HepG2 (cell line): ENCODE data around the gene RAPGEFL1. TPM values are rescaled to one million over a fixed set of nuclear protein-coding genes. Genes with fewer than 3 reads are reported as not detected.

Experiments used
- FOXA3 ChIP-seq: IDR thresholded peaks from 2 replicates; pipeline ENCODE4 v1.6.1; 2016; ENCODE audit warnings: missing genetic modification reagents, missing compliant biosample characterization
- HDAC1 ChIP-seq: sonication (generic); formaldehyde crosslinking; IDR thresholded peaks from 2 replicates; pipeline ENCODE4 v1.5.1; 2020; ENCODE audit warnings: mild to moderate bottlenecking, missing genetic modification reagents
- KDM4B ChIP-seq: sonication (generic); formaldehyde crosslinking; IDR thresholded peaks from 2 replicates; pipeline ENCODE4 v1.4.0; 2020; ENCODE audit warnings: missing genetic modification reagents
- KLF15 ChIP-seq: sonication (generic); formaldehyde crosslinking; IDR thresholded peaks from 2 replicates; pipeline ENCODE4 v1.8.1; 2023; ENCODE audit warnings: borderline replicate concordance, mild to moderate bottlenecking, inconsistent platforms, missing genetic modification reagents, mixed read lengths
- MAF1 ChIP-seq: sonication (generic); formaldehyde crosslinking; IDR thresholded peaks from 2 replicates; pipeline ENCODE4 v1.5.0; 2020; ENCODE audit warnings: missing genetic modification reagents, borderline replicate concordance
- MIER2 ChIP-seq: IDR thresholded peaks from 2 replicates; pipeline ENCODE4 v1.6.1; 2016; ENCODE audit warnings: missing biosample characterization, missing genetic modification reagents
- NPAS2 ChIP-seq: sonication (generic); formaldehyde crosslinking; IDR thresholded peaks from 2 replicates; pipeline ENCODE4 v1.8.0; 2022; ENCODE audit warnings: mild to moderate bottlenecking, missing genetic modification reagents, borderline replicate concordance
- RORA ChIP-seq: sonication (generic); formaldehyde crosslinking; IDR thresholded peaks from 2 replicates; pipeline ENCODE4 v1.5.0; 2020; ENCODE audit warnings: mild to moderate bottlenecking, missing genetic modification reagents, moderate library complexity
- SCMH1 ChIP-seq: sonication (generic); formaldehyde crosslinking; IDR thresholded peaks from 2 replicates; pipeline ENCODE4 v1.9.0; 2021; ENCODE audit warnings: missing genetic modification reagents, mild to moderate bottlenecking, borderline replicate concordance
- SSRP1 ChIP-seq: IDR thresholded peaks from 2 replicates; pipeline ENCODE4 v1.6.1; 2016; ENCODE audit warnings: control low read depth
- TGIF2 ChIP-seq: IDR thresholded peaks from 2 replicates; pipeline ENCODE4 v1.6.1; 2016; ENCODE audit warnings: control low read depth, missing compliant biosample characterization
- XRCC5 ChIP-seq: fragments of 200-400 bp; formaldehyde crosslinking; optimal IDR thresholded peaks from 2 replicates; pipeline ENCODE3; 2017; ENCODE audit warnings: mild to moderate bottlenecking, low read length
- ZBTB1 ChIP-seq: sonication (generic); formaldehyde crosslinking; IDR thresholded peaks from 2 replicates; pipeline ENCODE4 v1.4.0; 2020; ENCODE audit warnings: missing genetic modification reagents, borderline replicate concordance
- ZBTB7B ChIP-seq: sonication (generic); formaldehyde crosslinking; IDR thresholded peaks from 2 replicates; pipeline ENCODE4 v1.4.0; 2020; ENCODE audit warnings: missing genetic modification reagents
- ZFAT ChIP-seq: sonication (generic); formaldehyde crosslinking; conservative IDR thresholded peaks from 2 replicates; pipeline ENCODE4 v1.8.1; 2023; ENCODE audit warnings: missing genetic modification reagents, inconsistent platforms
- ZNF136 ChIP-seq: sonication (generic); formaldehyde crosslinking; IDR thresholded peaks from 2 replicates; pipeline ENCODE4 v1.8.1; 2022; ENCODE audit warnings: low read depth, mild to moderate bottlenecking, moderate library complexity, missing genetic modification reagents
- ZNF552 ChIP-seq: sonication (generic); formaldehyde crosslinking; IDR thresholded peaks from 2 replicates; pipeline ENCODE4 v1.9.0; 2022; ENCODE audit warnings: missing genetic modification reagents, mild to moderate bottlenecking, borderline replicate concordance
- ZNF564 ChIP-seq: sonication (generic); formaldehyde crosslinking; IDR thresholded peaks from 2 replicates; pipeline ENCODE4 v1.8.1; 2023; ENCODE audit warnings: mild to moderate bottlenecking, missing genetic modification reagents
- ZNF567 ChIP-seq: sonication (generic); formaldehyde crosslinking; IDR thresholded peaks from 2 replicates; pipeline ENCODE4 v1.8.1; 2023; ENCODE audit warnings: mild to moderate bottlenecking, missing genetic modification reagents, borderline replicate concordance
- ZSCAN29 ChIP-seq: sonication (generic); formaldehyde crosslinking; conservative IDR thresholded peaks from 2 replicates; pipeline ENCODE4 v1.4.0; 2020; ENCODE audit warnings: mild to moderate bottlenecking, missing genetic modification reagents
- ZSCAN30 ChIP-seq: sonication (generic); formaldehyde crosslinking; IDR thresholded peaks from 2 replicates; pipeline ENCODE4 v1.5.0; 2020; ENCODE audit warnings: mild to moderate bottlenecking, missing genetic modification reagents
- polyA plus RNA-seq, 8 experiments: library from polyadenylated mRNA; depleted of rRNA in 3 of 8; stranded (reverse) in 7 of 8; unstranded in 1 of 8; fragments of >200 nt; fragmentation: Illumina TruSeq in 4 of 8; extraction: Trizol in 4 of 8; gene quantifications; 2 replicates each; pipeline versions ENCODE4 v1.2.1 to v1.2.3, GENCODE V29; 2011 to 2016; ENCODE audit warnings: low read depth in 4 of 8, missing spikeins in 1 of 8, mixed read lengths in 1 of 8; ENCODE audit not compliant: insufficient read depth in 1 of 8
- total RNA-seq, 5 experiments: library from RNA; depleted of rRNA; stranded (reverse); fragments of >200 nt; fragmentation: Illumina TruSeq; extraction: Trizol; gene quantifications; 2 replicates each; pipeline ENCODE4 v1.2.3, GENCODE V29; 2016; ENCODE audit warnings: low read depth in 1 of 5
- TF ChIP-seq, protein P1 (sequence below): sonication (generic); formaldehyde crosslinking; IDR thresholded peaks from 2 replicates; pipeline ENCODE4 v1.4.0; 2020; ENCODE audit warnings: missing genetic modification reagents
- TF ChIP-seq, protein P2 (sequence below): sonication (generic); formaldehyde crosslinking; IDR thresholded peaks from 2 replicates; pipeline ENCODE4 v1.4.0; 2020; ENCODE audit warnings: mild to moderate bottlenecking, missing genetic modification reagents
- TF ChIP-seq, protein P3 (sequence below): IDR thresholded peaks from 2 replicates; pipeline ENCODE4 v1.6.1; 2018; ENCODE audit warnings: missing genetic modification reagents, mild to moderate bottlenecking, missing compliant biosample characterization

Gene RAPGEFL1
- total and polyA plus RNA-seq, 2 of the 13 experiments (the other 11 are each of a cell fraction or from before 2014, with no cell fraction given): 4.5 to 7.8 TPM

DNA sequence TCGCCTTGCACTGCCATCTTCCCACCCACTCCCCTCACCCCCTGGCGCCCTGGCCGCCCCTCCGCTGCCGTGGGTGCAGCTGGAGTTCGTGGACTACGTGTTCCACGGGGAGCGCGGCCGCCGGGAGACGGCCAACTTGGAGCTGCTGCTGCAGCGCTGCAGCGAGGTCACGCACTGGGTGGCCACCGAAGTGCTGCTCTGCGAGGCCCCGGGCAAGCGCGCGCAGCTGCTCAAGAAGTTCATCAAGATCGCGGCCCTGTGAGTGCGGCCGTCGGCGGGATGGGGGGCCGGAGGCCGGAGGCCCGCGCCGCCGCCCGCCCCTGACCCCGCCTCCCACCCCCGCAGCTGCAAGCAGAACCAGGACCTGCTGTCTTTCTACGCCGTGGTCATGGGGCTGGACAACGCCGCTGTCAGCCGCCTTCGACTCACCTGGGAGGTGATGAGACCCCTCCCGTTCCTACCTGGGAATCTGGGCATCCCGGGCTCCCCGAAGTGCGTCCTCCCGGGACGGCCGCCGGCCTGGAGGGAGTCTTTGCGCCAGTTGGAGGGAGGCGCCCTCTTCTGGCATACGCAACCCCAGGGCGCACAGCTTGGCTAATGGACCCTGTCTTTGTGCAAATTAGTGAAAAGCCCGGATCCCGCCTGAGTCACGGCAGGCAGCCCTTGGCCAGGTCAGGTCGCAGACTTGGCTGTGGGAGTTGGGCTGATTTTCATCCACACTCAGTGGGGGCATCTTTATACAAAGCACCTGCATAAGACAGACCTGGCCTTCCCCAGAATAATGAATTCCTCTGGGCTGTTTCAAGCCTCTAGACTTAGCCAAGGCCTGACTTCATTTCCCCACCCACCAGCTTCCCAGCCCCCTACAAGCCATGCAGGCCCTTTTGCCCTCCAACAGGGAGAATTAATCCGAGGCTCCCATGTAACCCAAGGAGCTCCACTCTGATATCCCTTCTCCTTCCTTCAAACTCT, 14.3 kb downstream of the RAPGEFL1 start (continued):
- TF ChIP-seq MIER2 (0 out of 2 replicates have a peak, but pooled peaks have one; percentile 25), ZNF564 (CRISPR knock-in tag) (no peak), MAF1 (no peak), ZNF552 (0 out of 2 replicates have a peak, but pooled peaks have one; percentile 32), TGIF2 (CRISPR knock-in tag) (peak; percentile 58; the same call in 1 of the 2 replicates), SSRP1 (CRISPR knock-in tag) (peak; percentile 31; the same call in 1 of the 2 replicates), ZFAT (CRISPR knock-in tag) (no peak), RORA (CRISPR knock-in tag) (0 out of 2 replicates have a peak, but pooled peaks have one; percentile 32), ZNF136 (no peak), ZBTB7B (CRISPR knock-in tag) (peak; percentile 71; the same call in 1 of the 2 replicates), ZNF567 (CRISPR knock-in tag) (no peak), NPAS2 (CRISPR knock-in tag) (no peak), ZSCAN30 (CRISPR knock-in tag) (no peak), KLF15 (CRISPR knock-in tag) (no peak), XRCC5 (peak; percentile 80), ZBTB1 (CRISPR knock-in tag) (no peak), HDAC1 (peak; percentile 86; the same call in 1 of the 2 replicates), SCMH1 (no peak), KDM4B (CRISPR knock-in tag) (no peak), ZSCAN29 (peak; percentile 39; the same call in 1 of the 2 replicates), FOXA3 (CRISPR knock-in tag) (peak; percentile 19; the same call in 1 of the 2 replicates)
- TF ChIP-seq, protein P1, sequence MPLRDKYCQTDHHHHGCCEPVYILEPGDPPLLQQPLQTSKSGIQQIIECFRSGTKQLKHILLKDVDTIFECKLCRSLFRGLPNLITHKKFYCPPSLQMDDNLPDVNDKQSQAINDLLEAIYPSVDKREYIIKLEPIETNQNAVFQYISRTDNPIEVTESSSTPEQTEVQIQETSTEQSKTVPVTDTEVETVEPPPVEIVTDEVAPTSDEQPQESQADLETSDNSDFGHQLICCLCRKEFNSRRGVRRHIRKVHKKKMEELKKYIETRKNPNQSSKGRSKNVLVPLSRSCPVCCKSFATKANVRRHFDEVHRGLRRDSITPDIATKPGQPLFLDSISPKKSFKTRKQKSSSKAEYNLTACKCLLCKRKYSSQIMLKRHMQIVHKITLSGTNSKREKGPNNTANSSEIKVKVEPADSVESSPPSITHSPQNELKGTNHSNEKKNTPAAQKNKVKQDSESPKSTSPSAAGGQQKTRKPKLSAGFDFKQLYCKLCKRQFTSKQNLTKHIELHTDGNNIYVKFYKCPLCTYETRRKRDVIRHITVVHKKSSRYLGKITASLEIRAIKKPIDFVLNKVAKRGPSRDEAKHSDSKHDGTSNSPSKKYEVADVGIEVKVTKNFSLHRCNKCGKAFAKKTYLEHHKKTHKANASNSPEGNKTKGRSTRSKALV (CRISPR knock-in tag): peak; percentile 79; the same call in 1 of the 2 replicates
- TF ChIP-seq, protein P2, sequence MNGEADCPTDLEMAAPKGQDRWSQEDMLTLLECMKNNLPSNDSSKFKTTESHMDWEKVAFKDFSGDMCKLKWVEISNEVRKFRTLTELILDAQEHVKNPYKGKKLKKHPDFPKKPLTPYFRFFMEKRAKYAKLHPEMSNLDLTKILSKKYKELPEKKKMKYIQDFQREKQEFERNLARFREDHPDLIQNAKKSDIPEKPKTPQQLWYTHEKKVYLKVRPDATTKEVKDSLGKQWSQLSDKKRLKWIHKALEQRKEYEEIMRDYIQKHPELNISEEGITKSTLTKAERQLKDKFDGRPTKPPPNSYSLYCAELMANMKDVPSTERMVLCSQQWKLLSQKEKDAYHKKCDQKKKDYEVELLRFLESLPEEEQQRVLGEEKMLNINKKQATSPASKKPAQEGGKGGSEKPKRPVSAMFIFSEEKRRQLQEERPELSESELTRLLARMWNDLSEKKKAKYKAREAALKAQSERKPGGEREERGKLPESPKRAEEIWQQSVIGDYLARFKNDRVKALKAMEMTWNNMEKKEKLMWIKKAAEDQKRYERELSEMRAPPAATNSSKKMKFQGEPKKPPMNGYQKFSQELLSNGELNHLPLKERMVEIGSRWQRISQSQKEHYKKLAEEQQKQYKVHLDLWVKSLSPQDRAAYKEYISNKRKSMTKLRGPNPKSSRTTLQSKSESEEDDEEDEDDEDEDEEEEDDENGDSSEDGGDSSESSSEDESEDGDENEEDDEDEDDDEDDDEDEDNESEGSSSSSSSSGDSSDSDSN (CRISPR knock-in tag): peak; percentile 82
- TF ChIP-seq, protein P3, sequence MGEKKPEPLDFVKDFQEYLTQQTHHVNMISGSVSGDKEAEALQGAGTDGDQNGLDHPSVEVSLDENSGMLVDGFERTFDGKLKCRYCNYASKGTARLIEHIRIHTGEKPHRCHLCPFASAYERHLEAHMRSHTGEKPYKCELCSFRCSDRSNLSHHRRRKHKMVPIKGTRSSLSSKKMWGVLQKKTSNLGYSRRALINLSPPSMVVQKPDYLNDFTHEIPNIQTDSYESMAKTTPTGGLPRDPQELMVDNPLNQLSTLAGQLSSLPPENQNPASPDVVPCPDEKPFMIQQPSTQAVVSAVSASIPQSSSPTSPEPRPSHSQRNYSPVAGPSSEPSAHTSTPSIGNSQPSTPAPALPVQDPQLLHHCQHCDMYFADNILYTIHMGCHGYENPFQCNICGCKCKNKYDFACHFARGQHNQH (CRISPR knock-in tag): peak; percentile 68; the same call in 1 of the 2 replicates
